Activated gamma-delta T cell treated with anti-CD3 and anti-CD28 coated beads, Interleukin-2, amount 50 U/mL, for 16 hours (primary cell): ENCODE data around the gene POLR2I.
"Not testable (repeated sequence)": the region's sequence is repeated elsewhere in the genome, so short reads cannot be mapped to it uniquely, and the experiment has no call there.

ENCODE experiments used
- DNase-seq: peaks from one replicate; pipeline ENCODE4 v3.0.0-alpha.2; 2020; ENCODE audit warnings: low read depth

The POLR2I gene

GRCh38 chr19:36114721-36115452 lies at the start of gene POLR2I:
POLR2I (minus strand) TSS chr19:36114875; CDS start chr19:36114856, 19 bp downstream.
- peak; percentile 97 for DNase-seq

- DNase-seq: no peak
Observed at GRCh38 chr19:36163813-36164212, 49.1 kb upstream of the POLR2I start.

- no peak for DNase-seq
Observed at GRCh38 chr19:36160821-36161596, 46.3 kb upstream of the POLR2I start.

GRCh38 chr19:36153126-36153525 lies 38.5 kb upstream of the POLR2I start:
- no peak for DNase-seq

- no peak for DNase-seq
Observed at GRCh38 chr19:36152352-36153091, 37.8 kb upstream of the POLR2I start, which contains the start of gene COX7A1. COX7A1 (minus strand) TSS chr19:36152447; CDS start chr19:36152407, 40 bp downstream.

GRCh38 chr19:36152019-36152351 lies 37.3 kb upstream of the POLR2I start:
- no peak for DNase-seq

- no peak for DNase-seq
Observed at GRCh38 chr19:36151144-36152018, 36.7 kb upstream of the POLR2I start.

- DNase-seq: no peak
Observed at GRCh38 chr19:36150586-36150985, 35.9 kb upstream of the POLR2I start.

GRCh38 chr19:36149673-36150406 lies 35.2 kb upstream of the POLR2I start:
- DNase-seq: no peak

GRCh38 chr19:36144624-36145023 lies 29.9 kb upstream of the POLR2I start:
- DNase-seq: no peak

- DNase-seq: no peak
Observed at GRCh38 chr19:36142496-36142895, 27.8 kb upstream of the POLR2I start.

GRCh38 chr19:36142046-36142445 lies 27.4 kb upstream of the POLR2I start:
- no peak for DNase-seq

- peak; percentile 83 for DNase-seq
Observed at GRCh38 chr19:36141039-36141927, 26.6 kb upstream of the POLR2I start.

- DNase-seq: peak; percentile 8
Observed at GRCh38 chr19:36140304-36141038, 25.8 kb upstream of the POLR2I start.

- peak; percentile 87 for DNase-seq
Observed at GRCh38 chr19:36139473-36140303, 25.0 kb upstream of the POLR2I start, which contains the start of gene CAPNS1. CAPNS1 (plus strand) TSS chr19:36140066; CDS start chr19:36141012, 946 bp downstream.

GRCh38 chr19:36139120-36139472 lies 24.4 kb upstream of the POLR2I start:
- DNase-seq: no peak

GRCh38 chr19:36136964-36137686 lies 22.4 kb upstream of the POLR2I start:
- no peak for DNase-seq

- DNase-seq: not testable (repeated sequence)
Observed at GRCh38 chr19:36134867-36135266, 20.2 kb upstream of the POLR2I start.
